ENCODE measurements around the gene SERINC2.

DNA sequence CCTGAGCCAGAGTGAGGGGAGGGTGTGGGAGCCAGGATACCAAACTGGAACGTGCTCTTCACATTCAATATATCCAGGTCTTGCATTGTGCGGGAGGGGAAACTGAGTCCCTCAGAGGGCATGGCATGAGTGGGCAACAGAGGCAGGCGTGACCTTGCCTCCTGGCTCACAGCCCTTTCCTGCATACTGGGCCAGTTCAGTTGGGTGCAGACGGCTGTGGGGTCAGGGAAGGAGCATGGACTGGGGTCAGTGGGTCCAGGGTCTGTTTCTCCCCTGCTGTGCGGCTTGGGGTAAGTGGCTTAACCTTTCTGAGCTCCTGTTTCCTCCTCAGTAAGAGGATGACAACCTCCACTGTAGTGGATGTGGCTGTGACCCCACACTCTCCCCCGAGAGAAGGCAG is 16.6 kb downstream of the SERINC2 start:
- TF ChIP-seq SP1 (IDR thresholded peaks at IDR 0.05) (no peak), SUZ12 (IDR thresholded peaks at IDR 0.05) (no peak), L3MBTL2 (conservative IDR thresholded peaks at IDR 0.05) (no peak), TARDBP (IDR thresholded peaks at IDR 0.05) (no peak), FOXK2 (IDR thresholded peaks at IDR 0.05) (no peak), FOXM1 (IDR thresholded peaks at IDR 0.05; ENCODE audit: borderline replicate concordance) (no peak), ELF4 (IDR thresholded peaks at IDR 0.05) (no peak), BHLHE40 (IDR thresholded peaks at IDR 0.05; ENCODE audit: borderline replicate concordance) (no peak), ARNT (IDR thresholded peaks at IDR 0.05) (no peak), FOXA1 (IDR thresholded peaks at IDR 0.05) (no peak), LEF1 (IDR thresholded peaks at IDR 0.05; ENCODE audit: borderline replicate concordance) (no peak)
